Ishikawa (cell line): Measurements from ENCODE around the gene CDKN1A.

Experiments used
- CEBPB ChIP-seq: IDR thresholded peaks from 2 replicates; pipeline ENCODE4 v1.6.1; 2012
- EGR1 ChIP-seq: IDR thresholded peaks from 2 replicates; pipeline ENCODE4 v1.6.1; 2012
- EP300 ChIP-seq: IDR thresholded peaks from 2 replicates; pipeline ENCODE4 v1.6.1; 2012; ENCODE audit warnings: borderline replicate concordance
- FOXM1 ChIP-seq: IDR thresholded peaks from 2 replicates; pipeline ENCODE4 v1.6.1; 2012; ENCODE audit warnings: low read depth, borderline replicate concordance
- MAX ChIP-seq: IDR thresholded peaks from 2 replicates; pipeline ENCODE4 v1.6.1; 2012
- RAD21 ChIP-seq: IDR thresholded peaks from 2 replicates; pipeline ENCODE4 v1.6.1; 2012; ENCODE audit warnings: low read depth
- REST ChIP-seq: IDR thresholded peaks from 2 replicates; pipeline ENCODE4 v1.6.1; 2012; ENCODE audit warnings: low read depth, mild to moderate bottlenecking
- TAF1 ChIP-seq: IDR thresholded peaks from 2 replicates; pipeline ENCODE4 v1.6.1; 2012; ENCODE audit warnings: low read depth, mild to moderate bottlenecking
- TCF12 ChIP-seq: IDR thresholded peaks from 2 replicates; pipeline ENCODE4 v1.6.1; 2012; ENCODE audit warnings: low read depth
- TEAD4 ChIP-seq: IDR thresholded peaks from 2 replicates; pipeline ENCODE4 v1.6.1; 2012
- USF1 ChIP-seq: IDR thresholded peaks from 2 replicates; pipeline ENCODE4 v1.6.1; 2012
- YY1 ChIP-seq: IDR thresholded peaks from 2 replicates; pipeline ENCODE4 v1.6.1; 2012; ENCODE audit warnings: low read depth
- ZBTB7A ChIP-seq: IDR thresholded peaks from 2 replicates; pipeline ENCODE4 v1.6.1; 2012; ENCODE audit warnings: low read depth

CDKN1A gene

GRCh38 chr6:36655085-36655724, 23.3 kb upstream of the CDKN1A start:
- no peak for TF ChIP-seq ZBTB7A

- TF ChIP-seq USF1 (peak; percentile 56; the same call in 1 of the 2 replicates), FOXM1 (no peak)
Observed at GRCh38 chr6:36656441-36656840, 22.1 kb upstream of the CDKN1A start.

- TF ChIP-seq TAF1 (no peak), EP300 (no peak), EGR1 (no peak)
Observed at GRCh38 chr6:36657271-36657670, 21.2 kb upstream of the CDKN1A start.

GRCh38 chr6:36657942-36658544, 20.5 kb upstream of the CDKN1A start:
- TF ChIP-seq EGR1, result no peak
- TF ChIP-seq USF1, result no peak
- TF ChIP-seq RAD21, result no peak
- TF ChIP-seq YY1, result no peak
- no peak for TF ChIP-seq REST
- no peak for TF ChIP-seq CEBPB
- no peak for TF ChIP-seq EP300
- no peak for TF ChIP-seq MAX
- TF ChIP-seq TAF1, result no peak

- TF ChIP-seq EGR1 (no peak), RAD21 (no peak), MAX (0 out of 2 replicates have a peak, but pooled peaks have one; percentile 26), TCF12 (no peak), CEBPB (no peak)
Observed at GRCh38 chr6:36659271-36659670, 19.2 kb upstream of the CDKN1A start.

- no peak for TF ChIP-seq TEAD4
- no peak for TF ChIP-seq TCF12
- no peak for TF ChIP-seq REST
- TF ChIP-seq EGR1, result no peak
Observed at GRCh38 chr6:36660771-36661471, 17.6 kb upstream of the CDKN1A start.

GRCh38 chr6:36662380-36662779, 16.1 kb upstream of the CDKN1A start:
- no peak for TF ChIP-seq CEBPB
- TF ChIP-seq REST, result no peak
- no peak for TF ChIP-seq YY1
- no peak for TF ChIP-seq ZBTB7A
- no peak for TF ChIP-seq EP300
- TF ChIP-seq TCF12, result no peak
